ENCODE data around the gene PCNT. TPM values are rescaled to one million over a fixed set of nuclear protein-coding genes. Genes with fewer than 3 reads are reported as not detected.

Gene PCNT
- total and polyA plus RNA-seq, 10 of the 15 experiments (the other 5 are each of a cell fraction or from before 2014, with no cell fraction given), result 2.9 to 39.6 (median 20.5) TPM

DNA sequence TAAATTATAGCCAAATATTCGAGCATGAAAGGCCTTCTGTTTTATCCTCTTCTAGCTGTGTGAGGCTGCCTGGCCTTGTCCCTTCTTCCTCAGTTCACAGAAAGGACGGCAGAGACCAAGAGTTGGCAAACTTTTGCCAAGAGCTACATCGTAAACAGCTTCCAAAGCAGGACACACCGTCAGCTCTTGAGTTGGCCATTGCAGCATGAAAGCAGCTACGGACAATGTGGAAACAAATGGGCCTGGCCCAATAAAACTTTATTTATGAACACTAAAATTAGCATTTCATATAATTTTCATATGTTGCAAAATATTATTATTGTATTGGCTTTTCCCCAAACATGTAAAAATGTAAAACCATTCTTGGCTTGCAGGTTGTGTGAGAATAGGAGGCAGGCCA is 11.0 kb upstream of the PCNT start:
- no peak overlapping the region for H3K27ac ChIP-seq (ENCODE audit: control insufficient read depth, insufficient read depth)
- H3K9me3 ChIP-seq (replicated peaks; ENCODE audit: control insufficient read depth, insufficient read depth, low read length), result no peaks in the 10 kb centered on the region
- TF ChIP-seq RAD21 (IDR thresholded peaks at IDR 0.05; ENCODE audit: insufficient read depth, low read depth, low read length) (no peak), ATF7 (IDR thresholded peaks at IDR 0.05; ENCODE audit: low read depth) (no peak), STAT1 (conservative IDR thresholded peaks at IDR 0.05) (no peak), TARDBP (IDR thresholded peaks at IDR 0.05; ENCODE audit: borderline replicate concordance) (no peak), WRNIP1 (IDR thresholded peaks at IDR 0.05; ENCODE audit: borderline replicate concordance, low read depth, low read length) (no peak), SMAD5 (IDR thresholded peaks at IDR 0.05; ENCODE audit: low read depth) (no peak)
- TF ChIP-seq, protein P1, sequence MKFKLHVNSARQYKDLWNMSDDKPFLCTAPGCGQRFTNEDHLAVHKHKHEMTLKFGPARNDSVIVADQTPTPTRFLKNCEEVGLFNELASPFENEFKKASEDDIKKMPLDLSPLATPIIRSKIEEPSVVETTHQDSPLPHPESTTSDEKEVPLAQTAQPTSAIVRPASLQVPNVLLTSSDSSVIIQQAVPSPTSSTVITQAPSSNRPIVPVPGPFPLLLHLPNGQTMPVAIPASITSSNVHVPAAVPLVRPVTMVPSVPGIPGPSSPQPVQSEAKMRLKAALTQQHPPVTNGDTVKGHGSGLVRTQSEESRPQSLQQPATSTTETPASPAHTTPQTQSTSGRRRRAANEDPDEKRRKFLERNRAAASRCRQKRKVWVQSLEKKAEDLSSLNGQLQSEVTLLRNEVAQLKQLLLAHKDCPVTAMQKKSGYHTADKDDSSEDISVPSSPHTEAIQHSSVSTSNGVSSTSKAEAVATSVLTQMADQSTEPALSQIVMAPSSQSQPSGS (IDR thresholded peaks at IDR 0.05; ENCODE audit: low read length), result no peak
- TF ChIP-seq, protein P2, sequence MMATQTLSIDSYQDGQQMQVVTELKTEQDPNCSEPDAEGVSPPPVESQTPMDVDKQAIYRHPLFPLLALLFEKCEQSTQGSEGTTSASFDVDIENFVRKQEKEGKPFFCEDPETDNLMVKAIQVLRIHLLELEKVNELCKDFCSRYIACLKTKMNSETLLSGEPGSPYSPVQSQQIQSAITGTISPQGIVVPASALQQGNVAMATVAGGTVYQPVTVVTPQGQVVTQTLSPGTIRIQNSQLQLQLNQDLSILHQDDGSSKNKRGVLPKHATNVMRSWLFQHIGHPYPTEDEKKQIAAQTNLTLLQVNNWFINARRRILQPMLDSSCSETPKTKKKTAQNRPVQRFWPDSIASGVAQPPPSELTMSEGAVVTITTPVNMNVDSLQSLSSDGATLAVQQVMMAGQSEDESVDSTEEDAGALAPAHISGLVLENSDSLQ (IDR thresholded peaks at IDR 0.05), result no peak
- TF ChIP-seq, protein P3, sequence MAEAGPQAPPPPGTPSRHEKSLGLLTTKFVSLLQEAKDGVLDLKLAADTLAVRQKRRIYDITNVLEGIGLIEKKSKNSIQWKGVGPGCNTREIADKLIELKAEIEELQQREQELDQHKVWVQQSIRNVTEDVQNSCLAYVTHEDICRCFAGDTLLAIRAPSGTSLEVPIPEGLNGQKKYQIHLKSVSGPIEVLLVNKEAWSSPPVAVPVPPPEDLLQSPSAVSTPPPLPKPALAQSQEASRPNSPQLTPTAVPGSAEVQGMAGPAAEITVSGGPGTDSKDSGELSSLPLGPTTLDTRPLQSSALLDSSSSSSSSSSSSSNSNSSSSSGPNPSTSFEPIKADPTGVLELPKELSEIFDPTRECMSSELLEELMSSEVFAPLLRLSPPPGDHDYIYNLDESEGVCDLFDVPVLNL (IDR thresholded peaks at IDR 0.05; ENCODE audit: low read depth, low read length), result no peak
- TF ChIP-seq, protein P4, sequence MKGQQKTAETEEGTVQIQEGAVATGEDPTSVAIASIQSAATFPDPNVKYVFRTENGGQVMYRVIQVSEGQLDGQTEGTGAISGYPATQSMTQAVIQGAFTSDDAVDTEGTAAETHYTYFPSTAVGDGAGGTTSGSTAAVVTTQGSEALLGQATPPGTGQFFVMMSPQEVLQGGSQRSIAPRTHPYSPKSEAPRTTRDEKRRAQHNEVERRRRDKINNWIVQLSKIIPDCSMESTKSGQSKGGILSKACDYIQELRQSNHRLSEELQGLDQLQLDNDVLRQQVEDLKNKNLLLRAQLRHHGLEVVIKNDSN (IDR thresholded peaks at IDR 0.05; ENCODE audit: borderline replicate concordance, extremely low read length, insufficient read depth, low read depth, low read length), result no peak
- no peaks in the 10 kb centered on the region for H4K20me1 ChIP-seq (ENCODE audit: control insufficient read depth, insufficient read depth)
- H3K79me2 ChIP-seq (ENCODE audit: control insufficient read depth, insufficient read depth, low read length), result no peaks in the 10 kb centered on the region
- intact Hi-C loops (cut with micrococcal nuclease; ENCODE audit: unreplicated experiment), result no loop called here
- RAD21 ChIA-PET (ENCODE audit: unreplicated experiment), result no interaction called here
- FAIRE-seq, result no peak
- CTCF ChIA-PET, result interaction anchor here (0.8 kb wide), 1 partner anchor 18 kb away, joined by 3 read pairs; no protein-coding TSS in a partner anchor
- POLR2A ChIA-PET, result no interaction called here
- H3K4me2 ChIP-seq (ENCODE audit: control insufficient read depth, insufficient read depth), result no peak overlapping the region
- SMC1A ChIA-PET (ENCODE audit: uncharacterized antibody, unreplicated experiment), result no interaction called here
- 99% methylated on average over 5 of the region's 5 CpGs for WGBS (ENCODE audit: insufficient coverage, insufficient replicate concordance, low lambda C conversion rate, missing lambda C conversion rate)
- DNase-seq (ENCODE audit: low read depth, low spot score), result no peak
- no peaks in the 10 kb centered on the region for H3K4me1 ChIP-seq (ENCODE audit: control insufficient read depth, insufficient read depth, low read length)
- in situ Hi-C loops (cut with MboI), result no loop called here
- ATAC-seq, result no peak
- no peak overlapping the region for H3K9ac ChIP-seq (ENCODE audit: control insufficient read depth, insufficient read depth, low read length)
- H2AFZ ChIP-seq (ENCODE audit: control insufficient read depth, low read depth, low read length), result no peak overlapping the region
- H3K27me3 ChIP-seq (replicated peaks in 1 of 2; ENCODE audit: control insufficient read depth in 2 of 2, insufficient read depth in 2 of 2, low read length in 1 of 2), result no peaks in the 10 kb centered on the region
- no peaks in the 10 kb centered on the region; a peak in 2 of 4 replicates for H3K36me3 ChIP-seq (ENCODE audit: control insufficient read depth in 2 of 2, insufficient read depth in 2 of 2, low read length in 1 of 2)
- no TSS peak for BruUV-seq (replicated peaks)
- H3K4me3 ChIP-seq, result no peak overlapping the region
